Lung (tissue), 12 donors: ENCODE results near the gene CLK3. TPM values are rescaled to one million over a fixed set of nuclear protein-coding genes. Genes with fewer than 3 reads are reported as not detected.
A peak's percentile ranks its signal among the peaks of the same experiment; 100 is the strongest.

ENCODE experiments used
- ATAC-seq: fragments of 200-7000 bp; cut with Tn5 transposase; one replicate; pipeline ENCODE4 v1.9.1; 2020; ENCODE audit warnings: moderate number of reproducible peaks; ENCODE audit not compliant: insufficient read depth, low FRiP score
- DNase-seq, 3 donors: peaks; one replicate each; pipeline ENCODE4 v3.0.0-alpha.2; 2013 to 2017
- H3K27ac ChIP-seq, 2 donors: one replicate each; pipeline ENCODE4 v1.5.1; 2013; ENCODE audit warnings: mild to moderate bottlenecking in 2 of 2, moderate library complexity in 2 of 2, control low read depth in 1 of 2, inconsistent platforms in 1 of 2, low read depth in 1 of 2, low read length in 1 of 2
- H3K27me3 ChIP-seq, 3 donors: one replicate each; pipeline ENCODE4 v1.5.1; 2013; ENCODE audit warnings: low read length in 2 of 3; ENCODE audit not compliant: control insufficient read depth in 3 of 3, insufficient read depth in 3 of 3
- H3K36me3 ChIP-seq, 4 donors: one replicate each; pipeline ENCODE4 v1.5.1; 2013; ENCODE audit warnings: low read length in 4 of 4, mild to moderate bottlenecking in 1 of 4, moderate library complexity in 1 of 4; ENCODE audit not compliant: control insufficient read depth in 4 of 4, insufficient read depth in 4 of 4
- H3K4me1 ChIP-seq, 5 donors: one replicate each; pipeline ENCODE4 v1.5.1; 2013; ENCODE audit warnings: low read length in 5 of 5, mild to moderate bottlenecking in 2 of 5, moderate library complexity in 1 of 5; ENCODE audit not compliant: control insufficient read depth in 5 of 5, insufficient read depth in 5 of 5
- H3K4me3 ChIP-seq: one replicate; pipeline ENCODE4 v1.5.1; 2013; ENCODE audit warnings: mild to moderate bottlenecking, control low read depth, moderate library complexity
- H3K9ac ChIP-seq, 2 donors: one replicate each; pipeline ENCODE4 v1.5.1; 2013; ENCODE audit warnings: low read length in 2 of 2, control low read depth in 1 of 2; ENCODE audit not compliant: insufficient read depth in 1 of 2
- H3K9me3 ChIP-seq, 4 donors: one replicate each; pipeline ENCODE4 v1.5.1; 2013; ENCODE audit warnings: low read length in 3 of 4, mild to moderate bottlenecking in 1 of 4, moderate library complexity in 1 of 4; ENCODE audit not compliant: control insufficient read depth in 4 of 4, insufficient read depth in 3 of 4
- CTCF ChIP-seq: IDR thresholded peaks from 2 replicates; pipeline ENCODE4 v1.5.1; 2012; ENCODE audit warnings: mild to moderate bottlenecking; ENCODE audit errors: control extremely low read depth, extremely low read depth
- WGBS, 2 donors: extraction: QIAGEN DNeasy Blood & Tissue Kit; methylation state at CpG; one replicate each; pipeline ENCODE4 v1.1.7; 2013; 5-methylcytosine and 5-hydroxymethylcytosine counted together
- polyA plus RNA-seq, 2 donors: library from polyadenylated mRNA; stranded (reverse); fragments of 200-250 nt; gene quantifications; one replicate each; pipeline ENCODE4 v1.2.1, GENCODE V29; 2013
- total RNA-seq, 2 donors: library from RNA; depleted of rRNA in 1 of 2; stranded (reverse); fragments of >200 nt in 1 of 2; gene quantifications; one replicate each; pipeline ENCODE4 v1.2.1, GENCODE V29; 2014 to 2021
- donor health status: control.
- donor health status: control.
- donor health status: Bipolar disorder and iron deficiency.
- donor health status: healthy.
- donor health status: DM: yes; HTN: yes; CAD: no.

Gene CLK3
- total and polyA plus RNA-seq, 4 donors, result 56.1 to 70.4 (median 64.6) TPM

DNA sequence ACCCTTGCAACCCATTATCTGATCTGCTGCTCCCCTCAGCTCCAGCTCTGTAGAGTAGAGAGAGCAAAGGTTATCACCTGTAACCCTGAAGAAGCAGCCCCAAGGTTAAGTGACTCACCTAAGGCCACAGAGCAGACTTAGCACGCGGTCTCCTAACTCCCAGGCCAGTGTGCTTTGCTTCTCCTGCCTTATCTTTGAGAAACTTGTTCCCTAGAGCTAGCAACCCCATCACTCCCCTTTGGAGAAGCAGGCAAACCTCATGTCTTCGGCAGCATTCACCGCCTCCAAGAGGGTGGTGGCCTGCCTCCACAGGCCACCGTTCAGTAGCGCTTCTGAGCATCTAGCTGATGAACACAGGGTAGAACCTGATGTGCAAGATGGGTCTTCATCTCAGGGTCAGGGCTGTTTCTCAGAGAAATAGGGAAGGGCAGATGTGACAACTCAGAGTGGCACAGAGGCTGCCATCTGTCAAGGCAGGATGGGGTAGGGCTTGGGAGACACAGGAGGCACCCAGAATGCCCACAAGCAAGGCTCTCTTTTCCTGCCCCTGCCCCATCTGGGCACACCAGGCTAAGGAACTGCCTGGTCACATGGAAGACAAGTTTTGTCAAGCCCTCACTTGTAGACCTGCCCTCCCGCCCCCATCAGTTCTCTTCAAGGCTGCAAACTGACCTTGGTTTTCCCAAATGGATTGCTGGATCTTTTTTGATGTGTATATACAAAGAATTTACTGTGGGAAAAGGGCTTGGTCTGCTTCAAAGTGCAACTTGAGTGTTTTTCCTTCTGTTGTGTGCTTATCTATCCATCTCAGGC, 34.9 kb upstream of the CLK3 start:
- no peak for ATAC-seq
- no peak for DNase-seq
- H3K9me3 ChIP-seq, result no peaks in the 10 kb centered on the region
- 93 to 94% methylated on average over 7 of the region's 7 CpGs for WGBS, 2 donors
- H3K4me1 ChIP-seq, result peaks cover 0 to 7% (median 4%) of the 10 kb centered on the region in 5 donors
- no peak overlapping the region for H3K27ac ChIP-seq
- H3K27me3 ChIP-seq, result no peaks in the 10 kb centered on the region
- no peak overlapping the region for H3K4me3 ChIP-seq
- no peak overlapping the region for H3K9ac ChIP-seq
- TF ChIP-seq CTCF, result no peak
- H3K36me3 ChIP-seq, result peaks cover 0 to 25% (median 1%) of the 10 kb centered on the region in 4 donors

DNA sequence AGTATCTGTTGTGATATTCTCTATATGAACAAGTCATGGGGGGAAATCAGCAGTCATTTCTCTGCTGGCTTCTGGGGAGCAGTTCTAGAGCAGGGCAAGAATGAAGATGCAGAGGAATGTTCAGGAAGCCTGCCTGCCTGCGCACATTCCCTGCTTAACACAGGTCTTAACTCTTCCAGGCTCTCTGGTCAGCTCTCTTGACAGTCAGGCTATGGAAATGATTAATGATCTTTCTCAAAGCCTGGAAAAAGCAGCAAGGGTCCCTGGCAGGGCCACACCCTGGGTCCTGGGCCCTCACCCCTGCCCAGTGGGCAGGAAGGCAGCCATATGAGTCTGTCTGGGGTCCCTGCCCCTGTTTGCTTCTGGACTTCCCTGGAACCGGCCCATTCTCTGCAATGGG, 31.4 kb upstream of the CLK3 start:
- Histone ChIP-seq H3K4me1 (peaks cover 0 to 12% (median 4%) of the 10 kb centered on the region in 5 donors), H3K9me3 (no peaks in the 10 kb centered on the region), H3K27ac (no peak overlapping the region), H3K9ac (no peak overlapping the region), H3K36me3 (peaks cover 0 to 18% (median 0%) of the 10 kb centered on the region in 4 donors), H3K4me3 (no peak overlapping the region), H3K27me3 (no peaks in the 10 kb centered on the region)
- ATAC-seq (no peak), DNase-seq (no peak)
- TF ChIP-seq CTCF, result no peak
- 71 to 80% methylated on average over 2 of the region's 2 CpGs for WGBS, 2 donors

GRCh38 chr15:74584779-74585178, 30.9 kb upstream of the CLK3 start:
- peaks cover 0 to 17% (median 0%) of the 10 kb centered on the region in 4 donors for H3K36me3 ChIP-seq
- H3K4me3 ChIP-seq, result no peak overlapping the region
- ATAC-seq (no peak), DNase-seq (peak in 1 of 3 donors; percentile 20)
- H3K27me3 ChIP-seq, result no peaks in the 10 kb centered on the region
- WGBS, 2 donors, result 77 to 88% methylated on average over 4 of the region's 4 CpGs
- no peak overlapping the region for H3K27ac ChIP-seq
- H3K4me1 ChIP-seq, result peaks cover 0 to 12% (median 4%) of the 10 kb centered on the region in 5 donors
- TF ChIP-seq CTCF, result no peak
- no peak overlapping the region for H3K9ac ChIP-seq
- no peaks in the 10 kb centered on the region for H3K9me3 ChIP-seq
